HepG2 (cell line): Measurements from ENCODE around the gene CFAP90. TPM values are rescaled to one million over a fixed set of nuclear protein-coding genes. Genes with fewer than 3 reads are reported as not detected.

ENCODE experiments used
- ATF3 ChIP-seq: sonication (generic); formaldehyde crosslinking; IDR thresholded peaks from 2 replicates; pipeline ENCODE4 v1.4.0; 2020; ENCODE audit warnings: missing genetic modification reagents
- FOXP4 ChIP-seq: sonication (generic); formaldehyde crosslinking; IDR thresholded peaks from 2 replicates; pipeline ENCODE4 v1.4.0; 2020; ENCODE audit warnings: missing genetic modification reagents
- GMEB1 ChIP-seq: sonication (generic); formaldehyde crosslinking; IDR thresholded peaks from 2 replicates; pipeline ENCODE4 v1.5.1; 2020; ENCODE audit warnings: missing genetic modification reagents, mild to moderate bottlenecking, borderline replicate concordance
- HDAC1 ChIP-seq: sonication (generic); formaldehyde crosslinking; IDR thresholded peaks from 2 replicates; pipeline ENCODE4 v1.5.1; 2020; ENCODE audit warnings: mild to moderate bottlenecking, missing genetic modification reagents
- IRX3 ChIP-seq: sonication (generic); formaldehyde crosslinking; IDR thresholded peaks from 2 replicates; pipeline ENCODE4 v1.8.1; 2023; ENCODE audit warnings: mild to moderate bottlenecking, low read depth, missing genetic modification reagents, borderline replicate concordance
- KAT2B ChIP-seq: fragments of 150-350 bp; IDR thresholded peaks from 2 replicates; pipeline ENCODE4 v1.6.1; 2014; ENCODE audit warnings: low read depth, low read length, borderline replicate concordance
- KIAA2018 ChIP-seq: sonication (generic); formaldehyde crosslinking; IDR thresholded peaks from 2 replicates; pipeline ENCODE4 v1.5.0; 2020; ENCODE audit warnings: mild to moderate bottlenecking, missing genetic modification reagents, borderline replicate concordance
- NFYC ChIP-seq: IDR thresholded peaks from 2 replicates; pipeline ENCODE4 v1.6.1; 2016; ENCODE audit warnings: missing genetic modification reagents, missing compliant biosample characterization
- REPIN1 ChIP-seq: sonication (generic); formaldehyde crosslinking; IDR thresholded peaks from 2 replicates; pipeline ENCODE4 v1.8.0; 2022; ENCODE audit warnings: missing genetic modification reagents, low read depth, mild to moderate bottlenecking, borderline replicate concordance
- SP2 ChIP-seq: sonication (generic); formaldehyde crosslinking; IDR thresholded peaks from 2 replicates; pipeline ENCODE4 v1.5.1; 2020; ENCODE audit warnings: mild to moderate bottlenecking, missing genetic modification reagents
- TARDBP ChIP-seq: sonication (generic); formaldehyde crosslinking; IDR thresholded peaks from 2 replicates; pipeline ENCODE4 v1.8.0; 2022; ENCODE audit warnings: mild to moderate bottlenecking, missing genetic modification reagents
- TBX3 ChIP-seq: fragments of 450-650 bp; IDR thresholded peaks from 2 replicates; pipeline ENCODE4 v1.6.1; 2017; ENCODE audit warnings: antibody characterized with exemption, mild to moderate bottlenecking, inconsistent platforms, borderline replicate concordance
- TOE1 ChIP-seq: sonication (generic); formaldehyde crosslinking; IDR thresholded peaks from 2 replicates; pipeline ENCODE4 v1.4.0; 2020; ENCODE audit warnings: mild to moderate bottlenecking, missing genetic modification reagents
- ZNF678 ChIP-seq: sonication (generic); formaldehyde crosslinking; IDR thresholded peaks from 2 replicates; pipeline ENCODE4 v1.4.0; 2020; ENCODE audit warnings: mild to moderate bottlenecking, missing genetic modification reagents
- ZNF788 ChIP-seq: sonication (generic); formaldehyde crosslinking; IDR thresholded peaks from 2 replicates; pipeline ENCODE4 v1.5.0; 2020; ENCODE audit warnings: mild to moderate bottlenecking, missing genetic modification reagents, borderline replicate concordance
- polyA plus RNA-seq, 8 experiments: library from polyadenylated mRNA; depleted of rRNA in 3 of 8; stranded (reverse) in 7 of 8; unstranded in 1 of 8; fragments of >200 nt; fragmentation: Illumina TruSeq in 4 of 8; extraction: Trizol in 4 of 8; gene quantifications; 2 replicates each; pipeline versions ENCODE4 v1.2.1 to v1.2.3, GENCODE V29; 2011 to 2016; ENCODE audit warnings: low read depth in 4 of 8, missing spikeins in 1 of 8, mixed read lengths in 1 of 8; ENCODE audit not compliant: insufficient read depth in 1 of 8
- total RNA-seq, 5 experiments: library from RNA; depleted of rRNA; stranded (reverse); fragments of >200 nt; fragmentation: Illumina TruSeq; extraction: Trizol; gene quantifications; 2 replicates each; pipeline ENCODE4 v1.2.3, GENCODE V29; 2016; ENCODE audit warnings: low read depth in 1 of 5
- TF ChIP-seq, protein P1 (sequence below): sonication (generic); formaldehyde crosslinking; conservative IDR thresholded peaks from 2 replicates; pipeline ENCODE4 v1.8.0; 2022; ENCODE audit warnings: mild to moderate bottlenecking, moderate library complexity, missing genetic modification reagents

CFAP90 gene
- total and polyA plus RNA-seq, 2 of the 13 experiments (the other 11 are each of a cell fraction or from before 2014, with no cell fraction given) = 0.11 TPM; not detected in 1

DNA sequence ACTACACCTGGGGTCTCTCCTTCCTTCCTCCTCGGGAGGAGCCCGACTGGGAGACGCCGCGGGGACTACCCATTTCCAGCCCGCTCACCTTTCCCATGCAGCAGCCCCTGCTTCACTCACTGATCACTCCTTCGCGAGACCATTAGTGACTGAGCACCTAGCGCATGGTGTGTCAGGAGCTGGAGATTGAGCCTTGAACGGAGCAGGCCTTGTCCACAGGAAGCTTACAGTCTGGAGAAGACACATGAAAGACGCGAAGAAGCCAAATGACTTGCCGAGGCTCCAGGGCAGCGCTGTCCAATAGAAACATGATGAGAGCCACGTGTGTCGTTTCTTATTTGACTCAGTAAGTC lies 283 bp upstream of the CFAP90 start (continued):
- TF ChIP-seq ATF3 (CRISPR knock-in tag) = no peak
- TF ChIP-seq FOXP4 (CRISPR knock-in tag) = no peak
- TF ChIP-seq TBX3 = no peak
- TF ChIP-seq KIAA2018 (CRISPR knock-in tag) = no peak
- no peak for TF ChIP-seq HDAC1 (CRISPR knock-in tag)
- 0 out of 2 replicates have a peak, but pooled peaks have one; percentile 27 for TF ChIP-seq SP2
- TF ChIP-seq NFYC (CRISPR knock-in tag) = no peak
- TF ChIP-seq ZNF678 (CRISPR knock-in tag) = no peak
- TF ChIP-seq ZNF788 (CRISPR knock-in tag) = no peak
- TF ChIP-seq IRX3 (CRISPR knock-in tag) = no peak
- no peak for TF ChIP-seq GMEB1 (CRISPR knock-in tag)
- TF ChIP-seq TOE1 = no peak
- TF ChIP-seq TARDBP (CRISPR knock-in tag) = 0 out of 2 replicates have a peak, but pooled peaks have one; percentile 21
- TF ChIP-seq REPIN1 = 0 out of 2 replicates have a peak, but pooled peaks have one; percentile 13
- TF ChIP-seq, protein P1, sequence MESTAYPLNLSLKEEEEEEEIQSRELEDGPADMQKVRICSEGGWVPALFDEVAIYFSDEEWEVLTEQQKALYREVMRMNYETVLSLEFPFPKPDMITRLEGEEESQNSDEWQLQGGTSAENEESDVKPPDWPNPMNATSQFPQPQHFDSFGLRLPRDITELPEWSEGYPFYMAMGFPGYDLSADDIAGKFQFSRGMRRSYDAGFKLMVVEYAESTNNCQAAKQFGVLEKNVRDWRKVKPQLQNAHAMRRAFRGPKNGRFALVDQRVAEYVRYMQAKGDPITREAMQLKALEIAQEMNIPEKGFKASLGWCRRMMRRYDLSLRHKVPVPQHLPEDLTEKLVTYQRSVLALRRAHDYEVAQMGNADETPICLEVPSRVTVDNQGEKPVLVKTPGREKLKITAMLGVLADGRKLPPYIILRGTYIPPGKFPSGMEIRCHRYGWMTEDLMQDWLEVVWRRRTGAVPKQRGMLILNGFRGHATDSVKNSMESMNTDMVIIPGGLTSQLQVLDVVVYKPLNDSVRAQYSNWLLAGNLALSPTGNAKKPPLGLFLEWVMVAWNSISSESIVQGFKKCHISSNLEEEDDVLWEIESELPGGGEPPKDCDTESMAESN = peak; percentile 96
- no peak for TF ChIP-seq KAT2B
